NCI-H1417 treated with DMSO at 0.1 percent for 48 hours (cell line): Measurements from ENCODE around the gene MAP2.
A peak's percentile ranks its signal among the peaks of the same experiment; 100 is the strongest.

ENCODE experiments used
- DNase-seq: peaks from one replicate; lab custom pipeline; 2025; lab: John Stamatoyannopoulos, UW

The MAP2 gene

GRCh38 chr2:209529579-209529978, 105.7 kb downstream of the MAP2 start:
- DNase-seq, result peak; percentile 28

GRCh38 chr2:209532321-209532720, 108.5 kb downstream of the MAP2 start:
- no peak for DNase-seq

GRCh38 chr2:209533391-209533790, 109.5 kb downstream of the MAP2 start:
- no peak for DNase-seq

GRCh38 chr2:209534228-209534627, 110.4 kb downstream of the MAP2 start:
- no peak for DNase-seq

GRCh38 chr2:209536363-209536762, 112.5 kb downstream of the MAP2 start:
- no peak for DNase-seq

GRCh38 chr2:209547726-209548125, 123.9 kb downstream of the MAP2 start:
- DNase-seq, result no peak

GRCh38 chr2:209549589-209549988, 125.7 kb downstream of the MAP2 start:
- no peak for DNase-seq

- DNase-seq, result no peak
Observed at GRCh38 chr2:209553913-209554312, 130.1 kb downstream of the MAP2 start.

GRCh38 chr2:209556354-209556961, 132.6 kb downstream of the MAP2 start:
- DNase-seq, result no peak

- no peak for DNase-seq
Observed at GRCh38 chr2:209560911-209561310, 137.1 kb downstream of the MAP2 start.

- DNase-seq, result no peak
Observed at GRCh38 chr2:209563453-209563852, 139.6 kb downstream of the MAP2 start.

- no peak for DNase-seq
Observed at GRCh38 chr2:209564816-209565215, 141.0 kb downstream of the MAP2 start.

- DNase-seq, result no peak
Observed at GRCh38 chr2:209565896-209566582, 142.2 kb downstream of the MAP2 start.

GRCh38 chr2:209570194-209570593, 146.3 kb downstream of the MAP2 start:
- peak; percentile 20 for DNase-seq

- no peak for DNase-seq
Observed at GRCh38 chr2:209574515-209574914, 150.7 kb downstream of the MAP2 start.

- DNase-seq, result peak; percentile 29
Observed at GRCh38 chr2:209577376-209578357, 153.8 kb downstream of the MAP2 start.

GRCh38 chr2:209578394-209579001, 154.7 kb downstream of the MAP2 start:
- no peak for DNase-seq

- DNase-seq, result peak; percentile 57
Observed at GRCh38 chr2:209579230-209579749, 155.4 kb downstream of the MAP2 start.

- peak; percentile 59 for DNase-seq
Observed at GRCh38 chr2:209581040-209581439, 157.2 kb downstream of the MAP2 start.

GRCh38 chr2:209582281-209582680, 158.4 kb downstream of the MAP2 start:
- DNase-seq, result no peak

GRCh38 chr2:209584472-209584871, 160.6 kb downstream of the MAP2 start:
- no peak for DNase-seq

- DNase-seq, result no peak
Observed at GRCh38 chr2:209584915-209585314, 161.1 kb downstream of the MAP2 start.
